Activated CD4-positive, alpha-beta memory T cell treated with anti-CD3 and anti-CD28 coated beads, Interleukin-2, amount 10 ng/mL, durations not matched to agents 7 days and 5 days (primary cell): ENCODE data around the gene TSKS. TPM values are rescaled to one million over a fixed set of nuclear protein-coding genes. Genes with fewer than 3 reads are reported as not detected.

Experiments used
- CTCF ChIA-PET: fragments of 350-600 bp; sonication (Branson Sonifier 250); formaldehyde crosslinking; loops from one replicate; lab custom pipeline; 2021; ENCODE audit warnings: antibody characterized with exemption, inconsistent platforms; lab: Charles Lee
- POLR2A ChIA-PET: fragments of 350-600 bp; sonication (Branson Sonifier 250); formaldehyde crosslinking; loops from one replicate; lab custom pipeline; 2021; ENCODE audit warnings: antibody characterized with exemption; lab: Charles Lee
- DNase-seq: peaks from one replicate; pipeline ENCODE4 v3.0.0-alpha.2; 2020
- H3K27ac Mint-ChIP-seq: one replicate; pipeline ENCODE4 v1.8.0; 2021; ENCODE audit warnings: mild to moderate bottlenecking, mixed read lengths
- H3K27me3 Mint-ChIP-seq: one replicate; pipeline ENCODE4 v1.8.0; 2021; ENCODE audit warnings: mixed read lengths
- H3K36me3 Mint-ChIP-seq: one replicate; pipeline ENCODE4 v1.8.0; 2021; ENCODE audit warnings: low read depth, mixed read lengths
- H3K4me1 Mint-ChIP-seq: one replicate; pipeline ENCODE4 v1.8.0; 2021; ENCODE audit warnings: mixed read lengths
- H3K4me3 Mint-ChIP-seq: one replicate; pipeline ENCODE4 v1.8.0; 2021; ENCODE audit warnings: mild to moderate bottlenecking, mixed read lengths
- H3K9me3 Mint-ChIP-seq: one replicate; pipeline ENCODE4 v1.8.0; 2021; ENCODE audit warnings: mixed read lengths
- total RNA-seq, 2 experiments: library from RNA; stranded (reverse); gene quantifications; one replicate each; pipeline ENCODE4 v1.2.3, GENCODE V29; 2021

Gene TSKS
- total RNA-seq, 2 experiments from 2014 or later: 0.63 to 0.86 TPM

DNA sequence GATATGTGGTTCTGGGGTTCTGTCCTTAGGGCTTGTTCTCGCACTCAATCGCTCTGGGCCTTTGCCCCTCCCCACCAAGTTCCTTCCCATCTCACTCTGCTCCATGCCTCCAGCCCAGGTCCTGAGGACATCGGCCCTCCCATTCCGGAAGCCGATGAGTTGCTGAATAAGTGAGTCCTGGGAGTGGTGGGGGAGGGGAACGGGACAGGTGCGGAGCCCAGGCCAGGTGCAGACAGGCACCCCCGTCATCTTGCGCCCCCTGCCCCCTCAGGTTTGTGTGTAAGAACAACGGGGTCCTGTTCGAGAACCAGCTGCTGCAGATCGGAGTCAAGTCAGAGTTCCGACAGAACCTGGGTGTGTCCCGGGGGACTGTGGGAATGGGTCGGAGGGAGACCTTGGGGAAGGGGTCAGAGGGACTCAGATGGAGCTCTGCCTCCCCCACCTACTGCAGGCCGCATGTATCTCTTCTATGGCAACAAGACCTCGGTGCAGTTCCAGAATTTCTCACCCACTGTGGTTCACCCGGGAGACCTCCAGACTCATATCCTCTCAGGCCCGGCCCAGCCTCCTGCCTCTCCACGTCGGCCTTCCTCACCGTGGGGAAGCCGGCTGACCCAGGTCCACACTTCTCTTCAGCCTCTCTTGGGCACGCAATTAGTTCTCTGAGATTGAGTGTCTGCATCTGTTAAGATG, 39.9 kb upstream of the TSKS start:
- ChIA-PET CTCF (interaction anchor here (1.0 kb wide), 1 partner anchor 10 kb away, joined by 3 read pairs; the partner anchor contains the start of gene FUZ), POLR2A (no interaction called here)
- Mint-ChIP-seq H3K27me3 (no peaks in the 10 kb centered on the region), H3K9me3 (no peaks in the 10 kb centered on the region), H3K4me1 (peaks cover 11% of the 10 kb centered on the region), H3K4me3 (no peak overlapping the region), H3K36me3 (peaks cover 36% of the 10 kb centered on the region), H3K27ac (no peak overlapping the region)
- DNase-seq: no peak

DNA sequence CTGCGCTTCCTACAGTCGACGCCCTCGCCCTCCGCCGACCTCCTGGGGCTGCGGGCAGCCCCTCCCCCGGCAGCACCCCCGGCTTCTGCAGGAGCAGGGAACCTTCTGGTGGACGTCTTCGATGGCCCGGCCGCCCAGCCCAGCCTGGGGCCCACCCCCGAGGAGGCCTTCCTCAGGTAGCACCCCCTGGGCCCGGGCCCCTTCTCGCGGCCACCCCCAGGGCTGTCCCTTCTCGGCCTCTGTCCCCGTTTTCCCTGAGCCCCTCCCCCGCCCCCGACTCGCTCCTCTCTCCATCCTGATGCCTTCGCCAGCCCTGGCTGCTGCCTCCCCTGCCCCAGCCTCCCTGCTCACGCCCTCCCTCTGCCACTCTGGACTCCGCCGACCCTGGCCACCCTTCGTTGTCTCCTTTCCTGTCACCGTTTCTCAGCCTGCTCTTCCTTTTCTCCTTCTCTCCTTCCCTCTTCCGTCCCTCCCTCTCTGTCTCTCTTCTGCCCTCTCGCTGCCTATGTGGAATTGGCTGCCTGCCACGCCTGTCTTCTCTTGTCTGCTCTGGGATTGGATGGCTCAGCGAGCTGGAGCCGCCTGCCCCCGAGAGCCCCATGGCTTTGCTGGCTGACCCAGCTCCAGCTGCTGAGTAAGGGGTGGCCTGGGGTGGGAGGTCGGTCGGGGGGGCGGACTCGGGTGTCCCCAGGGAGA, 39.0 kb upstream of the TSKS start:
- H3K36me3 Mint-ChIP-seq: peaks cover 34% of the 10 kb centered on the region
- no peak for DNase-seq
- ChIA-PET CTCF (no interaction called here), POLR2A (no interaction called here)
- H3K27me3 Mint-ChIP-seq: no peaks in the 10 kb centered on the region
- no peak overlapping the region for H3K4me3 Mint-ChIP-seq
- no peak overlapping the region for H3K27ac Mint-ChIP-seq
- no peaks in the 10 kb centered on the region for H3K9me3 Mint-ChIP-seq
- H3K4me1 Mint-ChIP-seq: peaks cover 3% of the 10 kb centered on the region

DNA sequence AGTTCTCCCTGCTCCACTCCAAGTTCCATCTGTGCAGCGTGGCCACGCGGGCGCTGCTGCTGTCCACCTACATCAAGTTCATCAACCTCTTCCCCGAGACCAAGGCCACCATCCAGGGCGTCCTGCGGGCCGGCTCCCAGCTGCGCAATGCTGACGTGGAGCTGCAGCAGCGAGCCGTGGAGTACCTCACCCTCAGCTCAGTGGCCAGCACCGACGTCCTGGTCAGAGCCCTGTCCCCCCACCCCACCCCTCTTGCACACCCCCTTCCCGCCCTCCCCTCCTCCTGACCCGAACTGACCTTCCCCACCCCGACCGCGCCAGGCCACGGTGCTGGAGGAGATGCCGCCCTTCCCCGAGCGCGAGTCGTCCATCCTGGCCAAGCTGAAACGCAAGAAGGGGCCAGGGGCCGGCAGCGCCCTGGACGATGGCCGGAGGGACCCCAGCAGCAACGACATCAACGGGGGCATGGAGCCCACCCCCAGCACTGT, 38.3 kb upstream of the TSKS start:
- H3K27ac Mint-ChIP-seq: no peak overlapping the region
- H3K36me3 Mint-ChIP-seq: peaks cover 35% of the 10 kb centered on the region
- POLR2A ChIA-PET: interaction anchor here (1.4 kb wide), 1 partner anchor 11 kb away, joined by 4 read pairs; no protein-coding TSS in a partner anchor

DNA sequence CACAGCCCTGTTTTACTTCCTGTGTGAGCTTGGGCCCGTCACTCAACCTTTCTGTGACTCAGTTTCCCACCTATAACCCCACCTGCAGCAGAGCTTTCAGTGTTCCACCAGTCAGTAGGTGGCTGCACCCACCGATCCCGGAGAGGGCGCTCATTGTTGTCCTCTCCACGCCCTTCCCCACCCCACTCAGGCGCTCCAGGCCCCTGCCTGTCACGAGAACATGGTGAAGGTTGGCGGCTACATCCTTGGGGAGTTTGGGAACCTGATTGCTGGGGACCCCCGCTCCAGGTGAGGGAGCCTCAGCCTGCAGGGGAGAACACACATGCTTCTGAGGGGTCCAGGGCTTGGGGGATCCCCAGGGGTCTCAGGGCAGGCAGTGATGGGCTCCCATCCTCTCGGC, 37.7 kb upstream of the TSKS start:
- H3K36me3 Mint-ChIP-seq: peaks cover 34% of the 10 kb centered on the region
- CTCF ChIA-PET: no interaction called here
- no peak for DNase-seq
- H3K4me3 Mint-ChIP-seq: no peak overlapping the region
- H3K9me3 Mint-ChIP-seq: no peaks in the 10 kb centered on the region
- no peaks in the 10 kb centered on the region for H3K4me1 Mint-ChIP-seq
- H3K27ac Mint-ChIP-seq: no peak overlapping the region
- POLR2A ChIA-PET: interaction anchor here (1.4 kb wide), 1 partner anchor 12 kb away, joined by 4 read pairs; no protein-coding TSS in a partner anchor
- no peaks in the 10 kb centered on the region for H3K27me3 Mint-ChIP-seq

More for the DNA sequence above, 38.3 kb upstream of the TSKS start:
- Mint-ChIP-seq H3K27me3 (no peaks in the 10 kb centered on the region), H3K4me3 (no peak overlapping the region), H3K4me1 (peaks cover 3% of the 10 kb centered on the region), H3K9me3 (no peaks in the 10 kb centered on the region)
- DNase-seq: no peak
- CTCF ChIA-PET: no interaction called here

DNA sequence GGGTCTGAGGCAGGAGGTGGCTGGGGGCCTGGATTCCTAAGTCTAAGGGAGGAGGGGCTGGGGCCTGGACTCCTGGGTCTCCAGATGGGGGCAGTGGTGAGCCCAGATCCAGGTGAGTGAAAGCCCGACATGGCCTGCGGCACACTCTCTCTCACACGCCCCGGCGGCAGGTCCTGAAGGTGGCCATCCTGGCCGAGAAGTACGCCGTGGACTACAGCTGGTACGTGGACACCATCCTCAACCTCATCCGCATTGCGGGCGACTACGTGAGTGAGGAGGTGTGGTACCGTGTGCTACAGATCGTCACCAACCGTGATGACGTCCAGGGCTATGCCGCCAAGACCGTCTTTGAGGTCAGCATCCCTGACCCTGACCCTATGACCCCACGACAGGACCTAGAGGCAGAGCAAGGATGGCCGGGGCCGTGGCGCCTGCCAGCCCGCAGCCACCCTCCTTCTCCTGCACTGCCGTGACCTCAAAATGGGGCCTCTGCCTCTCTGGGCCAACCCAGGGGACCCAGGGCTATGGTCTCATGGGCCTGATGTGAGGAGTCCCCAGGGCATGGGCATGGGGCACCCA, 36.8 kb upstream of the TSKS start:
- Mint-ChIP-seq H3K9me3 (no peaks in the 10 kb centered on the region), H3K36me3 (peaks cover 43% of the 10 kb centered on the region), H3K4me1 (no peaks in the 10 kb centered on the region), H3K27ac (no peak overlapping the region), H3K4me3 (no peak overlapping the region), H3K27me3 (no peaks in the 10 kb centered on the region)
- DNase-seq: no peak
- POLR2A ChIA-PET: interaction anchor here (1.4 kb wide), 1 partner anchor 12 kb away, joined by 4 read pairs; no protein-coding TSS in a partner anchor
- CTCF ChIA-PET: interaction anchor here (0.5 to 1.3 kb wide), 2 partner anchors 14 to 68 kb away, joined by 3 read pairs; partner anchors contain the start of gene PNKP

- no peaks in the 10 kb centered on the region for H3K27me3 Mint-ChIP-seq
- H3K4me3 Mint-ChIP-seq: no peak overlapping the region
- no peak overlapping the region for H3K27ac Mint-ChIP-seq
- H3K36me3 Mint-ChIP-seq: peaks cover 42% of the 10 kb centered on the region
- ChIA-PET POLR2A (no interaction called here), CTCF (interaction anchor here (1.3 kb wide), 1 partner anchor 14 kb away, joined by 3 read pairs; no protein-coding TSS in a partner anchor)
- no peak for DNase-seq
- no peaks in the 10 kb centered on the region for H3K4me1 Mint-ChIP-seq
- H3K9me3 Mint-ChIP-seq: no peaks in the 10 kb centered on the region
Observed at GRCh38 chr19:49799271-49799797, 36.2 kb upstream of the TSKS start.

GRCh38 chr19:49798574-49798973, 35.5 kb upstream of the TSKS start:
- CTCF ChIA-PET: interaction anchor here (1.3 kb wide), 1 partner anchor 13 kb away, joined by 3 read pairs; no protein-coding TSS in a partner anchor
- H3K36me3 Mint-ChIP-seq: peaks cover 40% of the 10 kb centered on the region
- H3K27ac Mint-ChIP-seq: no peak overlapping the region
- H3K27me3 Mint-ChIP-seq: no peaks in the 10 kb centered on the region
- H3K4me3 Mint-ChIP-seq: no peak overlapping the region
- no peaks in the 10 kb centered on the region for H3K4me1 Mint-ChIP-seq
- no peak for DNase-seq
- no peaks in the 10 kb centered on the region for H3K9me3 Mint-ChIP-seq
- POLR2A ChIA-PET: no interaction called here

DNA sequence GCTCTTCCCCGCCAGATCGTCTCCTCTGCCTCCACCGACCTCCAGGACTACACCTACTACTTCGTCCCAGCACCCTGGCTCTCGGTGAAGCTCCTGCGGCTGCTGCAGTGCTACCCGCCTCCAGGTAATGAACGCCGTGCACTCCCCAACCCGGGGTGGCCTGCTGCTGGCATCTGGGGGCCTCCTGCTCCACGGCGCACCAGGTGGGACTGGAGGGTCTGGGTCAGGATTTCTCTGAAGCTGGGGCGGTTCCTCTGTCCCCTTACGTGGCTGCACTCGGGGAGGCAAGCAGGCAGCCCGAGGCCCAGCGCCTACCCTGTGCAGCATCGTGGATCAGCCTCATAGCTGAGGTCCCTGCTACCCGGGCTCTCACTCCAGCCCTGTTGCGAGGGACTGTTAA, 32.5 kb upstream of the TSKS start:
- H3K4me3 Mint-ChIP-seq: no peak overlapping the region
- ChIA-PET POLR2A (interaction anchor here (0.8 kb wide), 1 partner anchor 18 kb away, joined by 3 read pairs; the partner anchor contains the start of gene FUZ), CTCF (no interaction called here)

DNA sequence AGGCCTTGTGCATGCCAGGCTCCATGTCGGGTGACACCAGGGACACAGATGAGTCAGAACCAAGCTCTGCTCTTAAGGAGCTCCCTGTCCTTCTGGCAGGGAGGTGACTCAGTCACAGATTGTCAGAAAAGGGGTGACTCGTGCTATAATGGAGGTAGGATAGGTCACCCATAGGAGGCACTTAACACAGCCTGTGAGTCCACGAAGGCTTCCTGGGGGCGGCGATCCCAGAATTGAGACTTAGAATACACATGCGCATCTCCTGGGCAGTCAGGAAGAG, 30.4 kb upstream of the TSKS start:
- no peak for DNase-seq
- H3K4me1 Mint-ChIP-seq: peaks cover 2% of the 10 kb centered on the region
- H3K27ac Mint-ChIP-seq: peak overlapping the region; percentile 26
- ChIA-PET CTCF (interaction anchor here (0.6 to 0.8 kb wide), 3 partner anchors 76 to 789 kb away, joined by 3 to 4 read pairs (median 3); no protein-coding TSS in a partner anchor), POLR2A (interaction anchor here (1.2 kb wide), 1 partner anchor 10 kb away, joined by 3 read pairs; no protein-coding TSS in a partner anchor)
- no peaks in the 10 kb centered on the region for H3K9me3 Mint-ChIP-seq
- H3K36me3 Mint-ChIP-seq: peaks cover 40% of the 10 kb centered on the region
- no peaks in the 10 kb centered on the region for H3K27me3 Mint-ChIP-seq
- H3K4me3 Mint-ChIP-seq: no peak overlapping the region

More for the DNA sequence above, 32.5 kb upstream of the TSKS start:
- Mint-ChIP-seq H3K27me3 (no peaks in the 10 kb centered on the region), H3K9me3 (no peaks in the 10 kb centered on the region), H3K27ac (no peak overlapping the region), H3K4me1 (peaks cover 2% of the 10 kb centered on the region), H3K36me3 (peaks cover 42% of the 10 kb centered on the region)
- no peak for DNase-seq

- H3K27ac Mint-ChIP-seq: peak overlapping the region; percentile 26
- H3K36me3 Mint-ChIP-seq: peaks cover 43% of the 10 kb centered on the region
- H3K9me3 Mint-ChIP-seq: no peaks in the 10 kb centered on the region
- no peak for DNase-seq
- H3K4me1 Mint-ChIP-seq: peaks cover 2% of the 10 kb centered on the region
- H3K4me3 Mint-ChIP-seq: no peak overlapping the region
- ChIA-PET CTCF (interaction anchor here (0.6 to 0.8 kb wide), 3 partner anchors 76 to 789 kb away, joined by 3 to 4 read pairs (median 3); no protein-coding TSS in a partner anchor), POLR2A (interaction anchor here (1.2 kb wide), 1 partner anchor 10 kb away, joined by 3 read pairs; no protein-coding TSS in a partner anchor)
- H3K27me3 Mint-ChIP-seq: no peaks in the 10 kb centered on the region
Observed at GRCh38 chr19:49792829-49793560, 29.9 kb upstream of the TSKS start.

DNA sequence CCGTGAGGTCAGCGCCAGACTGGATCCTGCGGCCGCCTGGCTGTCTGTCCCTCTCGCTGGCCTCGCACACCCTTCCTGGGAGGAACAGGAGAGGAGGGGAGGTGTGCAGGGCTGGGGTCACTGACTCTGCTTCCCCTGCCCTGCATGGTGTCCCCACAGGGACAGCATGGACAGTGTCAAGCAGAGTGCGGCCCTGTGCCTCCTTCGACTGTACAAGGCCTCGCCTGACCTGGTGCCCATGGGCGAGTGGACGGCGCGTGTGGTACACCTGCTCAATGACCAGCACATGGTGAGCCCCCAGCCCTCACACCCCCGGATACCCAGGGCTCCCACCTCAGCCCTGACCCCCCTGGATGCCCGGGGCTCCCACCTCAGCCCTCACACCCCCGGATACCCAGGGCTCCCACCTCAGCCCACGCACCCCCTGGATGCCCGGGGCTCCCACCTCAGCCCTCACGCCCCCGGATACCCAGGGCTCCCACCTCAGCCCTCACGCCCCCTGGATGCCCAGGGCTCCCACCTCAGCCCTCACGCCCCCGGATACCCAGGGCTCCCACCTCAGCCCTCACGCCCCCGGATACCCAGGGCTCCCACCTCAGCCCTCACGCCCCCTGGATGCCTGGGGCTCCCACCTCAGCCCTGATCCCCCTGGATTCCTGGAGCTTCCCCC, 28.8 kb upstream of the TSKS start:
- Mint-ChIP-seq H3K27ac (no peak overlapping the region), H3K27me3 (no peaks in the 10 kb centered on the region), H3K4me3 (no peak overlapping the region), H3K4me1 (peaks cover 2% of the 10 kb centered on the region), H3K9me3 (no peaks in the 10 kb centered on the region), H3K36me3 (peaks cover 48% of the 10 kb centered on the region)
- CTCF ChIA-PET: no interaction called here
- no peak for DNase-seq
- POLR2A ChIA-PET: no interaction called here

GRCh38 chr19:49790866-49791265, 27.8 kb upstream of the TSKS start:
- no peak for DNase-seq
- H3K27me3 Mint-ChIP-seq: no peaks in the 10 kb centered on the region
- H3K9me3 Mint-ChIP-seq: no peaks in the 10 kb centered on the region
- no peak overlapping the region for H3K27ac Mint-ChIP-seq
- peaks cover 49% of the 10 kb centered on the region for H3K36me3 Mint-ChIP-seq
- POLR2A ChIA-PET: no interaction called here
- CTCF ChIA-PET: no interaction called here
- H3K4me3 Mint-ChIP-seq: no peak overlapping the region
- peaks cover 2% of the 10 kb centered on the region for H3K4me1 Mint-ChIP-seq
